OCI-M2 (cell line): ENCODE results near the gene KRT31.
"Not testable (repeated sequence)": the region's sequence is repeated elsewhere in the genome, so short reads cannot be mapped to it uniquely, and the experiment has no call there.

Experiments used
- DNase-seq: peaks from one replicate; lab custom pipeline; 2025; ENCODE audit not compliant: unreplicated experiment; lab: John Stamatoyannopoulos, UW

Gene KRT31

GRCh38 chr17:41418116-41418860 is 20.9 kb upstream of the KRT31 start:
- DNase-seq, result no peak

GRCh38 chr17:41417576-41418015 is 20.2 kb upstream of the KRT31 start:
- no peak for DNase-seq

GRCh38 chr17:41417127-41417526 is 19.7 kb upstream of the KRT31 start:
- DNase-seq, result no peak

GRCh38 chr17:41416479-41416878 is 19.1 kb upstream of the KRT31 start:
- DNase-seq, result no peak

- DNase-seq, result no peak
These were observed 18.5 kb upstream of the KRT31 start for GRCh38 chr17:41415833-41416335.

- no peak for DNase-seq
These were observed 18.0 kb upstream of the KRT31 start for GRCh38 chr17:41415411-41415810.

- DNase-seq, result no peak
These were observed 16.6 kb upstream of the KRT31 start for GRCh38 chr17:41413982-41414381.

- DNase-seq, result no peak
These were observed 16.0 kb upstream of the KRT31 start for GRCh38 chr17:41413353-41413957.

- no peak for DNase-seq
These were observed 13.8 kb upstream of the KRT31 start for GRCh38 chr17:41411072-41411840.

- DNase-seq, result no peak
These were observed 9.8 kb upstream of the KRT31 start for GRCh38 chr17:41407226-41407625.

- DNase-seq, result no peak
These were observed 8.8 kb upstream of the KRT31 start for GRCh38 chr17:41406205-41406604.

- DNase-seq, result no peak
These were observed 6.7 kb upstream of the KRT31 start for GRCh38 chr17:41404024-41404671.

GRCh38 chr17:41403404-41404023 is 6.1 kb upstream of the KRT31 start:
- DNase-seq, result no peak

- no peak for DNase-seq
These were observed 4.8 kb upstream of the KRT31 start for GRCh38 chr17:41402161-41402560.

GRCh38 chr17:41396340-41396739 is 1.1 kb downstream of the KRT31 start:
- DNase-seq, result no peak

- DNase-seq, result no peak
These were observed 1.8 kb downstream of the KRT31 start for GRCh38 chr17:41395611-41396010.

- DNase-seq, result not testable (repeated sequence)
These were observed 2.4 kb downstream of the KRT31 start for GRCh38 chr17:41395044-41395443.

- DNase-seq, result no peak
These were observed 3.0 kb downstream of the KRT31 start for GRCh38 chr17:41394254-41394996.

GRCh38 chr17:41393826-41394225 is 3.6 kb downstream of the KRT31 start:
- DNase-seq, result no peak

GRCh38 chr17:41393294-41393693 is 4.1 kb downstream of the KRT31 start:
- DNase-seq, result no peak
